ENCODE data around the gene PERM1.

DNA sequence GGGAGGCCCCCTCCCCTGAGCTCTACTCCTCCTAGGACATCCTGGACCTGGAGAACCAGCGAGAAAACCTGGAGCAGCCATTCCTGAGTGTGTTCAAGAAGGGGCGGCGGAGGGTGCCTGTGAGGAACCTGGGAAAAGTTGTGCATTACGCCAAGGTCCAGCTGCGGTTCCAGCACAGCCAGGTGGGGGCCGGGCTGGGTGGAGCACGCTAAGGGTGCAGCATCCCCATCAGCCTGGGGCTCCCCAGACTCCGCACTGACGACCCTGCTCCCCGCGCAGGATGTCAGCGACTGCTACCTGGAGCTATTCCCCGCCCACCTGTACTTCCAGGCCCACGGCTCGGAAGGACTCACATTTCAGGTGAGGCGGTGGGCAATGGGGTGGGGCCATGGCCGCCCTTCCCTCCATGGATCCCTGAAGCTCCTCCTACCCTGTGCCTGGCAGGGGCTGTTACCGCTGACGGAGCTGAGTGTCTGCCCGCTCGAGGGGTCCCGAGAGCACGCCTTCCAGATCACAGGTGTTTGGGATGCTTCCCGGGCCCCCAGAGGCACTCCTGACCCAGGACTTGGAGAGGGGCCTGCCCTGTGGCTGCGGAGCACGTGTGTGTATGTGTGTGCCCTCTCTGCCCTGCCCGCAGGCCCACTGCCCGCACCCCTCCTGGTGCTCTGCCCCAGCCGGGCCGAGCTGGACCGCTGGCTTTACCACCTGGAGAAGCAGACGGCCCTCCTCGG lies 11.5 kb downstream of the PERM1 start:
- TF ChIP-seq ZNF543 (CRISPR knock-in tag; IDR thresholded peaks at IDR 0.05) = no peak
- TF ChIP-seq, protein P1, sequence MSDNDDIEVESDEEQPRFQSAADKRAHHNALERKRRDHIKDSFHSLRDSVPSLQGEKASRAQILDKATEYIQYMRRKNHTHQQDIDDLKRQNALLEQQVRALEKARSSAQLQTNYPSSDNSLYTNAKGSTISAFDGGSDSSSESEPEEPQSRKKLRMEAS (IDR thresholded peaks at IDR 0.05) = no peak
- TF ChIP-seq, protein P2, sequence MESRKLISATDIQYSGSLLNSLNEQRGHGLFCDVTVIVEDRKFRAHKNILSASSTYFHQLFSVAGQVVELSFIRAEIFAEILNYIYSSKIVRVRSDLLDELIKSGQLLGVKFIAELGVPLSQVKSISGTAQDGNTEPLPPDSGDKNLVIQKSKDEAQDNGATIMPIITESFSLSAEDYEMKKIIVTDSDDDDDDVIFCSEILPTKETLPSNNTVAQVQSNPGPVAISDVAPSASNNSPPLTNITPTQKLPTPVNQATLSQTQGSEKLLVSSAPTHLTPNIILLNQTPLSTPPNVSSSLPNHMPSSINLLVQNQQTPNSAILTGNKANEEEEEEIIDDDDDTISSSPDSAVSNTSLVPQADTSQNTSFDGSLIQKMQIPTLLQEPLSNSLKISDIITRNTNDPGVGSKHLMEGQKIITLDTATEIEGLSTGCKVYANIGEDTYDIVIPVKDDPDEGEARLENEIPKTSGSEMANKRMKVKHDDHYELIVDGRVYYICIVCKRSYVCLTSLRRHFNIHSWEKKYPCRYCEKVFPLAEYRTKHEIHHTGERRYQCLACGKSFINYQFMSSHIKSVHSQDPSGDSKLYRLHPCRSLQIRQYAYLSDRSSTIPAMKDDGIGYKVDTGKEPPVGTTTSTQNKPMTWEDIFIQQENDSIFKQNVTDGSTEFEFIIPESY (CRISPR knock-in tag; IDR thresholded peaks at IDR 0.05) = no peak
- TF ChIP-seq, protein P3, sequence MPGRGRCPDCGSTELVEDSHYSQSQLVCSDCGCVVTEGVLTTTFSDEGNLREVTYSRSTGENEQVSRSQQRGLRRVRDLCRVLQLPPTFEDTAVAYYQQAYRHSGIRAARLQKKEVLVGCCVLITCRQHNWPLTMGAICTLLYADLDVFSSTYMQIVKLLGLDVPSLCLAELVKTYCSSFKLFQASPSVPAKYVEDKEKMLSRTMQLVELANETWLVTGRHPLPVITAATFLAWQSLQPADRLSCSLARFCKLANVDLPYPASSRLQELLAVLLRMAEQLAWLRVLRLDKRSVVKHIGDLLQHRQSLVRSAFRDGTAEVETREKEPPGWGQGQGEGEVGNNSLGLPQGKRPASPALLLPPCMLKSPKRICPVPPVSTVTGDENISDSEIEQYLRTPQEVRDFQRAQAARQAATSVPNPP (CRISPR knock-in tag; IDR thresholded peaks at IDR 0.05) = no peak
- TF ChIP-seq UBTF (CRISPR knock-in tag; IDR thresholded peaks at IDR 0.05) = no peak
- TF ChIP-seq MYC (CRISPR knock-in tag; IDR thresholded peaks at IDR 0.05; ENCODE audit: borderline replicate concordance) = no peak
- no peak for TF ChIP-seq YEATS4 (CRISPR knock-in tag; IDR thresholded peaks at IDR 0.05; ENCODE audit: borderline replicate concordance)
- TF ChIP-seq ZNF687 (CRISPR knock-in tag; IDR thresholded peaks at IDR 0.05) = no peak
- TF ChIP-seq ATF3 (CRISPR knock-in tag; IDR thresholded peaks at IDR 0.05) = no peak
- no peak for TF ChIP-seq ZBTB21 (CRISPR knock-in tag; IDR thresholded peaks at IDR 0.05)
- TF ChIP-seq, protein P4, sequence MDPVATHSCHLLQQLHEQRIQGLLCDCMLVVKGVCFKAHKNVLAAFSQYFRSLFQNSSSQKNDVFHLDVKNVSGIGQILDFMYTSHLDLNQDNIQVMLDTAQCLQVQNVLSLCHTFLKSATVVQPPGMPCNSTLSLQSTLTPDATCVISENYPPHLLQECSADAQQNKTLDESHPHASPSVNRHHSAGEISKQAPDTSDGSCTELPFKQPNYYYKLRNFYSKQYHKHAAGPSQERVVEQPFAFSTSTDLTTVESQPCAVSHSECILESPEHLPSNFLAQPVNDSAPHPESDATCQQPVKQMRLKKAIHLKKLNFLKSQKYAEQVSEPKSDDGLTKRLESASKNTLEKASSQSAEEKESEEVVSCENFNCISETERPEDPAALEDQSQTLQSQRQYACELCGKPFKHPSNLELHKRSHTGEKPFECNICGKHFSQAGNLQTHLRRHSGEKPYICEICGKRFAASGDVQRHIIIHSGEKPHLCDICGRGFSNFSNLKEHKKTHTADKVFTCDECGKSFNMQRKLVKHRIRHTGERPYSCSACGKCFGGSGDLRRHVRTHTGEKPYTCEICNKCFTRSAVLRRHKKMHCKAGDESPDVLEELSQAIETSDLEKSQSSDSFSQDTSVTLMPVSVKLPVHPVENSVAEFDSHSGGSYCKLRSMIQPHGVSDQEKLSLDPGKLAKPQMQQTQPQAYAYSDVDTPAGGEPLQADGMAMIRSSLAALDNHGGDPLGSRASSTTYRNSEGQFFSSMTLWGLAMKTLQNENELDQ (CRISPR knock-in tag; IDR thresholded peaks at IDR 0.05; ENCODE audit: borderline replicate concordance) = no peak
- TF ChIP-seq GABPA (IDR thresholded peaks at IDR 0.05; ENCODE audit: low read depth, low read length) = no peak
- no peak for TF ChIP-seq GABPA (CRISPR knock-in tag; IDR thresholded peaks at IDR 0.05; ENCODE audit: low read depth)
- no peak for TF ChIP-seq POLR2A (IDR thresholded peaks at IDR 0.05; ENCODE audit: insufficient read depth in 1 of 2, low read depth in 2 of 2, low read length in 2 of 2)
- no peak for TF ChIP-seq POLR2AphosphoS5 (IDR thresholded peaks at IDR 0.05; ENCODE audit: low read depth, low read length)
